ENCODE data around the gene EPHB6. TPM values are rescaled to one million over a fixed set of nuclear protein-coding genes. Genes with fewer than 3 reads are reported as not detected.
A peak's percentile ranks its signal among the peaks of the same experiment; 100 is the strongest.

The EPHB6 gene
- total RNA-seq, 2 donors from 2014 or later = 0.64 to 1.8 TPM

DNA sequence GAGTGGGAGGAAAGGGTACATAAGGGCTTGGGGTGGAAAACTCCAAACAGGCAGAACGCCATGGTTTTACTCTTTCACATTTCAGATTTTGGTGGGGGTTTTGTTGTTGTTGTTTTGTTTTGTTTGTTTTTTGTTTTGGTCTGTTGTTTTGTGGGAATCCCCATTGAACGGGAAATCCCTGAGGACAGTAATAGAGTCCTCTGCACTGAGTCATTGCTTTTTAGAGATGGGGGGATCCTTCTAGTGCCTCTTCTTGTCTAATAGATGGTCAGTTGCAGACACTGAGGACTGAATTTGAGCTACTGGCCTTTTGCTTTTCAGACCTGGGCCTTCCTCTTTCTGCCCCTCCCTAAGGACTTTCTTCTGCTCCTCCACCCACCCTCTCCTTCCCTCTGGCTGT, 58.7 kb downstream of the EPHB6 start:
- H3K9me3 Mint-ChIP-seq = no peaks in the 10 kb centered on the region
- no peak for ATAC-seq
- H3K4me1 Mint-ChIP-seq (ENCODE audit: low read depth in 2 of 2) = no peaks in the 10 kb centered on the region
- no peak overlapping the region for H3K4me3 Mint-ChIP-seq
- no peak overlapping the region for H3K27ac Mint-ChIP-seq
- DNase-seq (ENCODE audit: low spot score) = no peak
- H3K36me3 Mint-ChIP-seq = no peaks in the 10 kb centered on the region
- H3K27me3 Mint-ChIP-seq = peaks cover 30 to 58% of the 10 kb centered on the region in 2 donors

DNA sequence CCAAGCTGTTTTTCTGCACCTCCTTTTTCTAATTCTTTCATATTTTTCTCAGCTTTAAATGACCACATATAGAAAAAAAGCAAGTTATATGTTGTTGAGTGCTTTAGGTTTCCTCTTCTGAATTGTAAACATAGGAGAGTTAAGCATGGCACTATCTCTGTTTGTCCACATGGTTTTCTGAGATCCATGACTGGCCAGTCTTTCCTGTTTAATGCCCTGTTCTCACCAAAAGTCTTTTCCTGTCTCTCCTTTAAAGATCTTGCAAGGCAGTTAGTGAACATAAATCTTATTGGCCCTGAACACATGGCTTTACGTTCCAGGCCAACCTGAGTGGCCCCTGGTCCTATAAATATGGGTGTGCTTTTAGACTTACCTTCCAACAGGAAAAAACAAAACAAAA, 59.2 kb downstream of the EPHB6 start:
- no peak for DNase-seq (ENCODE audit: low spot score)
- no peaks in the 10 kb centered on the region for H3K36me3 Mint-ChIP-seq
- no peak for ATAC-seq
- no peak overlapping the region for H3K4me3 Mint-ChIP-seq
- no peak overlapping the region for H3K27ac Mint-ChIP-seq
- peaks cover 27 to 55% of the 10 kb centered on the region in 2 donors for H3K27me3 Mint-ChIP-seq
- H3K4me1 Mint-ChIP-seq (ENCODE audit: low read depth in 2 of 2) = no peaks in the 10 kb centered on the region
- H3K9me3 Mint-ChIP-seq = no peaks in the 10 kb centered on the region

- DNase-seq (ENCODE audit: low spot score) (no peak), ATAC-seq (peak in 1 of 2 donors; percentile 16)
- Mint-ChIP-seq H3K27me3 (peaks cover 24 to 51% of the 10 kb centered on the region in 2 donors), H3K9me3 (no peaks in the 10 kb centered on the region), H3K36me3 (no peaks in the 10 kb centered on the region), H3K27ac (no peak overlapping the region), H3K4me3 (no peak overlapping the region), H3K4me1 (ENCODE audit: low read depth in 2 of 2) (no peaks in the 10 kb centered on the region)
Observed at GRCh38 chr7:142915315-142915714, 60.4 kb downstream of the EPHB6 start.

DNA sequence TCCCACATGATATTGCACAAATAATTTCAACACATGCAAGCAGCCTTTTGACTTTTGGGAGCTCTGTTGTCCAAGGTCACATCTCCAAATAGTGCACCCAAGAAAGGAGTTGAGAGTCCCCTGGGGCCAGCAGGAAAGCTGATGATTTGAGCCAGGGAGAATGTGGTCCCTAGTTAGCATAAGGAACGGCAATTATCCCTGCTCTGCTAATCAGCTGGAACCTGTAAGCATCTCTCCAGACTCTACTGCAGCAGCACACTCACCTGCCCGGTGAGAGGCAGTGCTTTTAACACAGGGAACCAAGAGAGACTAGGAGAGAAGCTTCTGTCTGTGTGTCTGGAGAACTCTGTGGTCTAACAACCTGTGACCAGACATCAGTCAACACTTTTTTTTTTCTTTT, 61.6 kb downstream of the EPHB6 start:
- no peaks in the 10 kb centered on the region for H3K4me1 Mint-ChIP-seq (ENCODE audit: low read depth in 2 of 2)
- no peak overlapping the region for H3K27ac Mint-ChIP-seq

DNA sequence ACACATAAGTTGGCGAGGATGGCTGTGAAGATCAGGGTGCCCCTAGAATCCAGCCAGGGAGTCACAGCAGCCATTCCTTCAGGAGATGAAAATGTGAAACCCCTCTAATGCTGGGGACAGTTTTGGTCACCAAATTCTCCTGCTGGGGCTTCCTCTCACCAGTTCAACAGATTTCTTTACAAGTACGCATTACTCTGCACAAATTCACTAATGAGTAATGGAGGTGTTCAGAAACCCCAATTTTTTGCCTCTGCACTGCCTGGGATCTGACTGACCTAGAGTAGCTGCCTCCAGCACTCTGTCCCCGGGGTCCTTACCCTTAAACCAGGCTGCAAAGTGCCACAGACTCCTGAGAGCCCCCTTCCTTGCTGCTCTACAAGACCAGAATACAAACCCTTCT, 62.6 kb downstream of the EPHB6 start:
- no peaks in the 10 kb centered on the region for H3K4me1 Mint-ChIP-seq (ENCODE audit: low read depth in 2 of 2)
- no peak for ATAC-seq

More for the DNA sequence above, 61.6 kb downstream of the EPHB6 start:
- no peak overlapping the region for H3K4me3 Mint-ChIP-seq
- H3K27me3 Mint-ChIP-seq = peaks cover 21 to 51% of the 10 kb centered on the region in 2 donors
- no peaks in the 10 kb centered on the region for H3K9me3 Mint-ChIP-seq
- DNase-seq (ENCODE audit: low spot score) = no peak
- no peak for ATAC-seq
- no peaks in the 10 kb centered on the region for H3K36me3 Mint-ChIP-seq

DNA sequence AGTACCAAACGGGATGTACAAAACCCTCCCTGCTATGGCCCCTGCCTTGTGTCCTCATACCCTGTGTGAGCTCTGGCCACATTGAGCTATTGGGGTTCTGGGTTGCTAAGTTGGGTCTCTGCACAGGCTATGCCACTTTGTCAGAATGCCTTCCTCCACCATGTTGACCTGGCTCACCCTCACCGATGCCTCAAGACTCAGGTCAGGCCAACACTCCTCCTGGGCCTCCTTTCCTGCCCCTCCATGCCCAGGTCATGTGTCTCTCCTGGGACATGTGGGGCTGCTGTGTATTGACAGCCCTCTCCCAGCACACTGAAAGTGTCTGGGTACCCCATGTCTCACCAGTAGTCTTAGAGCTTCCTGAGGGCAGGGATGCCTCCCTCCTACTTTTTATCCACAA, 64.0 kb downstream of the EPHB6 start:
- Mint-ChIP-seq H3K4me3 (no peak overlapping the region), H3K27ac (no peak overlapping the region)
- DNase-seq (ENCODE audit: low spot score) = no peak

More for the DNA sequence above, 62.6 kb downstream of the EPHB6 start:
- peaks cover 16 to 49% of the 10 kb centered on the region in 2 donors for H3K27me3 Mint-ChIP-seq
- no peak overlapping the region for H3K27ac Mint-ChIP-seq
- no peak overlapping the region for H3K4me3 Mint-ChIP-seq
- H3K9me3 Mint-ChIP-seq = no peaks in the 10 kb centered on the region
- no peaks in the 10 kb centered on the region for H3K36me3 Mint-ChIP-seq
- no peak for DNase-seq (ENCODE audit: low spot score)

DNA sequence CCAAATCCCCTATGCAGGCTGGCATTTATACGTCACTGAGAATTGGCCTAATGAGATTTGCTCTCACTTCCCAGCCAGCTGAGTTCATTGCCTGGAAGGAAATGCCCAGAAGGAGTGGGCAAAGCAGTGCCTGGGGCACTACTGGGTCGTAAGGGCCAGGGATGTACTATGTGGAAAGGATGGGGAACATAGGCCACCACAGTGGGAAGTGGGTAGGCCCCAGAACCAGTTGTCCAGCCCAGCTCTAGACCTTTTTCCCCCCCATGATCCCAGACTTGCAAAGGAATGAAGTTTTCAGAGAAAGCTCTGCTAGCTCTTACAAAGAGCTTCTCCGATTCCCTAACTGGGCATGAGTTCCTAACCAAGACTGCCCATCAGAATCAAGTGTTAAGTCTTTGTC, 64.8 kb downstream of the EPHB6 start:
- Mint-ChIP-seq H3K36me3 (no peaks in the 10 kb centered on the region), H3K9me3 (no peaks in the 10 kb centered on the region), H3K4me1 (ENCODE audit: low read depth in 2 of 2) (no peaks in the 10 kb centered on the region), H3K4me3 (no peak overlapping the region), H3K27ac (no peak overlapping the region), H3K27me3 (peaks cover 10 to 40% of the 10 kb centered on the region in 2 donors)
- ATAC-seq (no peak), DNase-seq (ENCODE audit: low spot score) (no peak)

More for the DNA sequence above, 64.0 kb downstream of the EPHB6 start:
- H3K9me3 Mint-ChIP-seq = no peaks in the 10 kb centered on the region
- H3K4me1 Mint-ChIP-seq (ENCODE audit: low read depth in 2 of 2) = no peaks in the 10 kb centered on the region
- H3K36me3 Mint-ChIP-seq = no peaks in the 10 kb centered on the region
- ATAC-seq = peak in 1 of 2 donors; percentile 26
- H3K27me3 Mint-ChIP-seq = peaks cover 15 to 47% of the 10 kb centered on the region in 2 donors

Other genes starting within 250 kb of the EPHB6 start
- not detected for gene PRSS1, start 105.6 kb upstream of the EPHB6 start, total RNA-seq
- gene PRSS2, start 84.1 kb upstream of the EPHB6 start, total RNA-seq = under 1 TPM in 1 of 2 donors, not detected in 1; 0.76 TPM
- not detected for gene TRPV6, start 30.7 kb downstream of the EPHB6 start, total RNA-seq
- not detected for gene TRPV5, start 78.7 kb downstream of the EPHB6 start, total RNA-seq
- gene LLCFC1, start 84.4 kb downstream of the EPHB6 start, total RNA-seq = not detected
- gene KEL, start 107.3 kb downstream of the EPHB6 start, total RNA-seq = not detected
- gene OR9A2, start 172.1 kb downstream of the EPHB6 start, total RNA-seq = not detected
- gene OR6V1, start 197.3 kb downstream of the EPHB6 start, total RNA-seq = not detected

Measured in natural killer cell treated with Interleukin-12 subunit alpha and Interleukin-12 subunit beta and Interleukin-15 and Interleukin-18, amount 100 ng/mL, for 72 hours (primary cell).